GM23248 (cell line): ENCODE results near the gene VCAM1. TPM values are rescaled to one million over a fixed set of nuclear protein-coding genes. Genes with fewer than 3 reads are reported as not detected.

Source experiments
- DNase-seq: peaks from one replicate; pipeline ENCODE4 v3.0.0-alpha.2; 2015
- H2AFZ ChIP-seq: fragments of 200-600 bp; sonication (generic); 2 replicates; pipeline ENCODE4 v1.6.1; 2016; ENCODE audit warnings: antibody characterized with exemption
- H3F3A ChIP-seq: fragments of 200-600 bp; sonication (generic); 2 replicates; pipeline ENCODE4 v1.6.1; 2016; ENCODE audit warnings: mild to moderate bottlenecking, antibody characterized with exemption, mixed run types; ENCODE audit not compliant: insufficient read depth
- H3K27ac ChIP-seq: fragments of 200-600 bp; sonication (generic); 2 replicates; pipeline ENCODE4 v1.5.1; 2016; ENCODE audit warnings: mild to moderate bottlenecking
- H3K27me3 ChIP-seq: fragments of 200-600 bp; sonication (generic); replicated peaks from 2 replicates; pipeline ENCODE4 v1.6.1; 2016; ENCODE audit warnings: mild to moderate bottlenecking; ENCODE audit not compliant: insufficient read depth
- H3K36me3 ChIP-seq: fragments of 200-600 bp; sonication (generic); 2 replicates; pipeline ENCODE4 v1.6.1; 2016; ENCODE audit warnings: low read depth, mild to moderate bottlenecking
- H3K4me1 ChIP-seq: fragments of 200-600 bp; sonication (generic); 2 replicates; pipeline ENCODE4 v1.6.1; 2016; ENCODE audit warnings: mild to moderate bottlenecking; ENCODE audit not compliant: insufficient read depth
- H3K4me2 ChIP-seq: fragments of 200-600 bp; sonication (generic); one replicate; pipeline ENCODE4 v1.6.1; 2016; ENCODE audit warnings: mild to moderate bottlenecking; ENCODE audit not compliant: unreplicated experiment
- H3K4me3 ChIP-seq: fragments of 200-600 bp; sonication (generic); 2 replicates; pipeline ENCODE4 v1.5.1; 2016; ENCODE audit warnings: mild to moderate bottlenecking
- H3K79me2 ChIP-seq: fragments of 200-600 bp; sonication (generic); 2 replicates; pipeline ENCODE4 v1.6.1; 2016; ENCODE audit warnings: mild to moderate bottlenecking; ENCODE audit not compliant: insufficient read depth
- H3K9ac ChIP-seq: fragments of 200-600 bp; sonication (generic); 2 replicates; pipeline ENCODE4 v1.6.1; 2016; ENCODE audit warnings: mild to moderate bottlenecking
- H3K9me2 ChIP-seq: fragments of 200-600 bp; sonication (generic); 2 replicates; pipeline ENCODE4 v1.6.1; 2016; ENCODE audit warnings: mixed run types, mild to moderate bottlenecking, moderate library complexity; ENCODE audit not compliant: insufficient read depth
- H3K9me3 ChIP-seq: fragments of 200-600 bp; sonication (generic); one replicate; pipeline ENCODE4 v1.6.1; 2017; ENCODE audit warnings: low read depth
- H4K20me1 ChIP-seq: fragments of 200-600 bp; sonication (generic); 2 replicates; pipeline ENCODE4 v1.6.0; 2016; ENCODE audit not compliant: insufficient read depth
- EZH2 ChIP-seq: fragments of 200-600 bp; sonication (generic); IDR thresholded peaks from 2 replicates; pipeline ENCODE4 v1.6.1; 2018; ENCODE audit warnings: antibody characterized with exemption, mild to moderate bottlenecking; ENCODE audit not compliant: insufficient read depth, poor library complexity, severe bottlenecking
- EZH2phosphoT487 ChIP-seq: fragments of 200-600 bp; sonication (generic); IDR thresholded peaks from 2 replicates; pipeline ENCODE4 v1.6.1; 2018; ENCODE audit warnings: antibody characterized with exemption, moderate library complexity, mild to moderate bottlenecking, low read depth; ENCODE audit not compliant: insufficient read depth
- WGBS, 2 experiments: methylation state at CpG; one replicate each; pipeline ENCODE4 v1.1.6; 2015 to 2017; ENCODE audit warnings: low lambda C conversion rate in 2 of 2, low coverage in 1 of 2; ENCODE audit errors: missing lambda C conversion rate in 2 of 2; 5-methylcytosine and 5-hydroxymethylcytosine counted together
- in situ Hi-C: fragments of 300-500 bp; cut with MboI; formaldehyde crosslinking; loops from 2 replicates; pipeline ENCODE4 v1.15.0; 2020
- polyA plus RNA-seq: library from polyadenylated mRNA; unstranded; fragments of >200 nt; fragmentation: Nextera tagmentation; extraction: Ambion mirVana; gene quantifications from 2 replicates; pipeline ENCODE4 v1.2.1, GENCODE V29; 2016
- total RNA-seq: library from RNA; depleted of rRNA; stranded (reverse); fragments of >200 nt; shearing (Covaris generic); gene quantifications from 2 replicates; pipeline ENCODE4 v1.2.3, GENCODE V29; 2014; rRNA removed

The VCAM1 gene
- total and polyA plus RNA-seq, 2 experiments from 2014 or later = 3.0 to 3.8 TPM

DNA sequence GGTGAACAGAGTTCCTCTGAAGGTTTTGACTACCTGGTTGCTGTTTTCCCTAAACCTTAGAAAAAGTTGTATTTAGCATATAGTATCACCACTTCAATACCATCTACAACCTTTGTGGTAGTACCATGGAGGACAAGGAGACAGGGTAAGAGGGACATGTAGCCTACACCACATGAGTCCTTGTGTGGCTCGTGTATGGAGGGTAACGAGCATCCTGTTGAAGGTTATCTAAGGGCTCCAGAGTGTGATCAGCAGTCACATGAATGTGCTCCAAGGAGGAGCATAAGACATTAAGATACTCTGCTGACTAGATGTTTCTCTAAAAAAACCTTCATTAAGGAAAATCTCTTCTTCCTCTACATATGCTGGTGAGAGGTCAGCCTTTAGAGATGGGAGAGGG, 67.3 kb downstream of the VCAM1 start:
- H3K79me2 ChIP-seq = no peaks in the 10 kb centered on the region
- H3K36me3 ChIP-seq = no peaks in the 10 kb centered on the region
- no peak overlapping the region for H3K9ac ChIP-seq
- H4K20me1 ChIP-seq = no peaks in the 10 kb centered on the region
- in situ Hi-C loops = no loop called here
- no peaks in the 10 kb centered on the region for H3K9me2 ChIP-seq
- H3F3A ChIP-seq = peaks cover 10% of the 10 kb centered on the region; the same call in 1 of the 2 replicates
- no peak overlapping the region for H2AFZ ChIP-seq
- no peaks in the 10 kb centered on the region for H3K27me3 ChIP-seq
- H3K4me3 ChIP-seq = no peak overlapping the region
- no peak overlapping the region for H3K27ac ChIP-seq
- no peak for DNase-seq
- no peak overlapping the region for H3K4me2 ChIP-seq
- WGBS, 2 experiments = 94 to 98% methylated on average over 2 of the region's 2 CpGs
- peaks cover 15% of the 10 kb centered on the region for H3K4me1 ChIP-seq
- no peaks in the 10 kb centered on the region for H3K9me3 ChIP-seq
- TF ChIP-seq EZH2phosphoT487 = no peak
- TF ChIP-seq EZH2 = no peak

Other genes starting within 250 kb of the VCAM1 start
- 0.13 and 0.22 TPM in 2 replicates for gene GPR88, start 181.6 kb upstream of the VCAM1 start, total RNA-seq
- not detected in 2 replicates for gene GPR88, start 181.6 kb upstream of the VCAM1 start, polyA plus RNA-seq
- gene EXTL2, start 175.1 kb downstream of the VCAM1 start, total RNA-seq = 51.9 and 52.2 TPM in 2 replicates
- gene EXTL2, start 175.1 kb downstream of the VCAM1 start, polyA plus RNA-seq = 54.6 and 56.3 TPM in 2 replicates
- 65.7 and 75.2 TPM in 2 replicates for gene SLC30A7, start 176.3 kb downstream of the VCAM1 start, total RNA-seq
- 35.2 and 38.0 TPM in 2 replicates for gene SLC30A7, start 176.3 kb downstream of the VCAM1 start, polyA plus RNA-seq